HUES64 (cell line): ENCODE results near the gene DCPS.

Experiments used
- H3K27ac ChIP-seq: 2 replicates; pipeline ENCODE4 v1.7.0; 2013; ENCODE audit warnings: low read depth, low read length, inconsistent platforms
- H3K27me3 ChIP-seq: 2 replicates; pipeline ENCODE4 v1.6.1; 2013; ENCODE audit warnings: mild to moderate bottlenecking, low read length; ENCODE audit not compliant: insufficient read depth
- H3K36me3 ChIP-seq: 2 replicates; pipeline ENCODE4 v1.6.1; 2013; ENCODE audit warnings: mild to moderate bottlenecking, low read length; ENCODE audit not compliant: insufficient read depth
- H3K4me1 ChIP-seq: 2 replicates; pipeline ENCODE4 v1.6.1; 2013; ENCODE audit warnings: mild to moderate bottlenecking, low read length, moderate library complexity; ENCODE audit not compliant: insufficient read depth
- H3K4me3 ChIP-seq: 2 replicates; pipeline ENCODE4 v1.5.1; 2013; ENCODE audit warnings: mild to moderate bottlenecking, low read length, moderate library complexity
- H3K9ac ChIP-seq: 2 replicates; pipeline ENCODE4 v1.6.1; 2013; ENCODE audit warnings: mild to moderate bottlenecking, low read depth, low read length
- H3K9me3 ChIP-seq: 2 replicates; pipeline ENCODE4 v1.6.1; 2013; ENCODE audit warnings: low read depth, low read length; ENCODE audit not compliant: insufficient read depth
- WGBS: fragments of 150-250, 120-280 bp; methylation state at CpG from one replicate; pipeline ENCODE4 v1.1.7; 2013; ENCODE audit warnings: missing lambda C conversion rate; 5-methylcytosine and 5-hydroxymethylcytosine counted together

Gene DCPS

DNA sequence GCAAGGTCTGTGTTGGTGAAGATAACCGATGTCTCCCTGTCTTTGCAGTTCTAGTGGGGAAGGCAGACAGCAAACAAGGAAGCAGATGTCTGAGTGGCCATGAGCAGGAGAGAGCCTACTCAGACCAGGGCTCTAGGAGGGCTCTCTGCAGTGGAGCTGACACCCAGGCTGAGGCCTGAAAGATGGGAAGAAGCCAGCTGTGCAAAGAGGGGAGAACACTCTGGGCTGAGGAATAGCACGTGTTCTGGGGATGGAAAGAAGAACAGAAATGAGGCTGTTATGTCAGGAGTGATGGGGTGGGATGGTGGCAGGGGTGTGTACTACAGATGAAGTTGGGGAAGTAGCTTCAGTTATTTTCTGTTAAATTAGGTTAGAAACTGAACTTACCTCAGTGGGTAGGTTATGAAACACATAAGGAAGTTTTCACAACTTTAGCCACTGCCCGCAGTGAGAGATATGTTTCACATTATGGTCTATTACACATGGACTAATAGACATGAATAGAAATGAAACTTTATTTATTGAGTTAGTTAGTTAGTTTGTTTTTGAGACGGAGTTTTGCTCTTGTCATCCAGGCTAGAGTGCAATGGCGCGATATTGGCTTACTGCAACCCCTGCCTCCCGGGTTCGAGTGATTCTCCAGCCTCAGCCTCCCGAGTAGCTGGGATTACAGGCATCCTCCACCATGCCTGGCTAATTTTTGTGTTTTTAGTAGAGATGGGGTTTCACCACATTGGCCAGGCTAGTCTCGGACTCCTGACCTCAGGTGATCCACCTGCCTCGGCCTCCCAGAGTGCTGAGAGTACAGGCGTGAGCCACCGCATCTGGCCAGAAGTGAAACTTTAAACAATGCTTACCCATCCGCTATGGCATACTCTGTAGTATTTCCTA, 7.8 kb downstream of the DCPS start:
- no peak overlapping the region for H3K9ac ChIP-seq

DNA sequence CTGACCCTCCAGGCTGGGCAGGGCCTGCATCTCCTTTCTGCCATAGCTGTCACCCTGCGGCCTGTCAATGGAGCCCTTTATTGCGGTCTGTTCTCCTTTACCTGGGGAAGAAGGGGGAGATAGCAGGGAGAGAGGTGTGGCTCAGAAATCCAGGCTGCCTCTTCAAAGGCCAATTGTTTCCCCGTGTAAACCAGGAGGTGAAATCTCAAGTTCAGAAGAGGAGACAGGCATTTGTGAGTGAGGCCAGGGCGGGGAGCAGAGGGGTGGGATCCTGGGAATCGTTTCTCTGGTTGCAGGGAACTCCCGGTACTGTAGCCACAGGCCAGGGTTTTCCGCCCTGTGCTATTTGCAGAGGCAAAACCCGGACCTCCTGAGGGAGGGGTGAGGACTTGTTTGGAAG, 9.1 kb downstream of the DCPS start:
- H3K36me3 ChIP-seq, result peaks cover 24% of the 10 kb centered on the region
- H3K27me3 ChIP-seq, result no peaks in the 10 kb centered on the region
- H3K27ac ChIP-seq, result no peak overlapping the region
- H3K9ac ChIP-seq, result no peak overlapping the region
- no peaks in the 10 kb centered on the region for H3K4me1 ChIP-seq
- no peaks in the 10 kb centered on the region for H3K9me3 ChIP-seq
- H3K4me3 ChIP-seq, result no peak overlapping the region
- WGBS, result 92% methylated on average over 8 of the region's 8 CpGs

More for the DNA sequence above, 7.8 kb downstream of the DCPS start:
- H3K27me3 ChIP-seq, result no peaks in the 10 kb centered on the region
- H3K36me3 ChIP-seq, result peaks cover 29% of the 10 kb centered on the region
- 96% methylated on average over 13 of the region's 14 CpGs for WGBS
- no peak overlapping the region for H3K27ac ChIP-seq
- no peaks in the 10 kb centered on the region for H3K9me3 ChIP-seq
- H3K4me3 ChIP-seq, result no peak overlapping the region
- H3K4me1 ChIP-seq, result no peaks in the 10 kb centered on the region

DNA sequence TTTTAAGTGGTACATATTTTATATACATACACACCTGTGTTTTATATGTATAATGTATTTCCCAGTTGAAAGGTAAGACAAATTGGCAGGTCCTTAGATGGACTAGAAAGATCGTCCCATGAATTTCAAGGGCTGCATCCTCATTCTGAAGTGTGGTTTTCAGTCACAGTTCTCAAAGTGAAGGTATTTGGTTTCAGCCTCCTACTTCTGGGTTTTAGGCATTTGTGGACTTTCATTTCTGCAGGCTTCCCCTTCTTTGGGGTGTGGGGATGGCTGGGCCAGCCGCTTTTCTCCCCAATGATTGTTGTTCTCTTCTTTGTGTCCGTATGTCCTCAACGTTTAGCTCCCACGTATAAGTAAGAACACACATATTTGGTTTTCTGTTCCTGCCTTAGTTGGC, 10.0 kb downstream of the DCPS start:
- H3K27me3 ChIP-seq, result no peaks in the 10 kb centered on the region
- H3K27ac ChIP-seq, result no peak overlapping the region
- no peak overlapping the region for H3K9ac ChIP-seq
- H3K36me3 ChIP-seq, result peaks cover 19% of the 10 kb centered on the region
- WGBS, result 91% methylated on average over 5 of the region's 5 CpGs
- no peak overlapping the region for H3K4me3 ChIP-seq
- no peaks in the 10 kb centered on the region for H3K4me1 ChIP-seq
- H3K9me3 ChIP-seq, result no peaks in the 10 kb centered on the region

DNA sequence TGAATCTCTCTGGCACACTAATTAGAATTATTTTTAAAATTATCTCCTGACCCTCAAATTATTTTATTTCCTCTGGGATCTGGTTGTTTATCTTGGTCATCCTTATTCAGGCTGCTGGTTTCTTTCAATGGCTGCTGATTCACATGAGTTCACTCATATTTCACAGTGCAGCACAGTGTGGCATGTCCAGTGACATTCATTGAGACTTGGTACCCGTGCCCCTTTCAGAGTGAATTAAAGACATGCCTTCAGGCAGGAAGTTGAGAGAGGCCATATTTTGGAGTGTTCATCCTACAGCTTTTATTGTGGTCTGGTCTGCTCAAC, 13.5 kb downstream of the DCPS start:
- Histone ChIP-seq H3K36me3 (peaks cover 13% of the 10 kb centered on the region), H3K27ac (no peak overlapping the region), H3K9me3 (no peaks in the 10 kb centered on the region), H3K4me3 (no peak overlapping the region), H3K4me1 (no peaks in the 10 kb centered on the region), H3K27me3 (no peaks in the 10 kb centered on the region), H3K9ac (no peak overlapping the region)
- WGBS, result 97% methylated on average over 1 of the region's 1 CpG

DNA sequence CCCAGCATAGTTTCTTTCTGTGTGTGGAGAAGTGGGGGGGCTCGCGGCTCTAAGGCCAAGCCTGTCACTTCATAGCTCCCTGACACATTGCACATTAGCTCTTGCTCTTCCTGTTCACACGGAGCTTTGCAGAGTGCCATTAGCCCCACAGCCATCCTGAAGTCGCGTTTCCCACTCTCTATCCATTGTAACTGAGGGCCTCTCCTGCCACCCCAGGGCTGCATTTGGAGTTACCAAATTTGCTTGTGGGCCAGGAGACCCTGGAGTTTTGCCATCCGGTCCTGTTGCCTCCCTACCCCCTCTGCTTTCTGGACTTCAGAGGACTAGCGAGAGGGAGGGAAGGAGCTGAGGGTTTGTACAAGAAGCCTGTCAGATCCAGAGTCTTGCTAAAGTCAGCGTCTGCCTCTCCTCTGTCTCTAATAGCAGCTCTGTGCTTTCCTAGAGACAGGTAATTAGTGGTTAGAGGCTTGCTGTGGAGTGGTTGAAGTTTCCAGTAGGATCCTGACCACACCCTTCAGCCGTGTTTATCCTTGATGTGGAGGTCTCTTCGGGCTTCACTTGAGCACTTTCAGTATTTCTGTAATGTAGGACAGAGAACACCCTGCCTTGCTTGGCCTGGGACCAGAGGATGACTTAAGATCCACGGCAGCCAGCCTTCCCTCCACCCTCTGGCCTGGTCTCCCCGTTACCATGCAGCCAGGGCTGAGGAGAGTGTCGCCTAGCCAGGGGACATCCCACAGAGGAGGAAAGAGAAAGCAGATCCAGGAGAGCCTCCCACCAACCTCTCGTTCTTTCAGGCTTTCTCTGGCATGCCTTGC, 14.1 kb downstream of the DCPS start:
- H3K27me3 ChIP-seq, result no peaks in the 10 kb centered on the region
- H3K9me3 ChIP-seq, result no peaks in the 10 kb centered on the region
- no peak overlapping the region for H3K4me3 ChIP-seq
- peaks cover 11% of the 10 kb centered on the region for H3K36me3 ChIP-seq
- H3K27ac ChIP-seq, result no peak overlapping the region
- H3K4me1 ChIP-seq, result no peaks in the 10 kb centered on the region
- H3K9ac ChIP-seq, result no peak overlapping the region
- 94% methylated on average over 14 of the region's 14 CpGs for WGBS

DNA sequence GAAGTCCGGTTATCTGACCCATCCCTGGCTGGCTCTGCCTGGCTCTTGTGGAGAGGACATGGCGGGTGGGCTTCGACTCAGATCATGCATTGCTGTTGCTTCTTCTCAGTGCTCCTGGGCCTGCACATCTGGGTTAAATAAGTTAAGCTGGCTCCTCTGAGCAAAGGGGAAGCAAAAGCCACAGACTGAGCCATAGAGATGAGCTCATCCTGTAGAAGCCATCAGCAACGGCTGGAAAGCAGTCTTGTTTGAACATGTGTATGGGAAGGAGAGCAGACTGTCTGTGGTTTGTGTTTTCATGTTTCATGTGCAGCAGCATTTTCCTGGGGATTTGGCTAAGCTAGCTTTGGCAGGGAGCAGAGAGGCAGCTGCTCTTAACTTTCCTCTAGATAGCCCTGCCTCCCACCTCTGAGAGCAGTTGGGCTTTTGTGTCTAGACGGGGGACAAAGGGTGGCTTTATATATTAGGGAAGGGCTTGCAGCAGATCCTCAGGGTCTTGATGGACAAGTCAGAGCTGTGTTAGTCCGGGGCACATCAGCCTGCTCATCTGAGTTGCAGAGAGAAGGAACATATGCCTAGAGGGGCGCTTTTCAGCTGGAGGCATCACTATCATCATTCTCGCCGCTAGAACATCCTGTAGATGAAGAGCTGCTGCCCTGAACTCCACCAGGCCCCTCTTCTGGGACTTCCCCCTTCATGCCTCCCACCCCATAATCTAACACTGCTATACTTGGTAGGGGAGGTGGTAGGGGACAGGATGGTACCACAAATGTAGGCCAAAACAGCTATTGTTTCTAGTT, 14.9 kb downstream of the DCPS start:
- no peak overlapping the region for H3K9ac ChIP-seq
- H3K4me3 ChIP-seq, result no peak overlapping the region
- 90% methylated on average over 9 of the region's 9 CpGs for WGBS
- H3K9me3 ChIP-seq, result no peaks in the 10 kb centered on the region
- no peaks in the 10 kb centered on the region for H3K4me1 ChIP-seq
- no peak overlapping the region for H3K27ac ChIP-seq
- peaks cover 11% of the 10 kb centered on the region for H3K36me3 ChIP-seq
- H3K27me3 ChIP-seq, result no peaks in the 10 kb centered on the region

DNA sequence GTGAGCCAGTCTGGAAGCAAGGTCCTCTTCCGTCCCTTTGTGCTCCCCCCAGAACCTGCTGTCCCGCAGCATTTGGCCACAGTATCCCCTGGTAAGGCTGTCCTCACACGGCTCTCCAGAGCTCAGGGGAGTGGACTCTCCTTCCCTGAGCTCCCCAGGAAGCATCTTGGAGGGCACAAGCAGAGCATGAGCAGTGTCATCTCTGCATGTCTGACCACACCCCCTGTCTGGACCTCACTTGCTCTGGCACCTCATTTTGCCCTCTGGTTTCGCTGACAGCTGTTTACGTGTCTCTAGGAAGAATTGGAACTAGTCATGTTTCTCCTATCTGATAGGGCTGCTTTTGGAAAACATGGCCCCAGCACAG, 15.5 kb downstream of the DCPS start:
- no peak overlapping the region for H3K9ac ChIP-seq
- H3K27ac ChIP-seq, result no peak overlapping the region
- H3K36me3 ChIP-seq, result peaks cover 5% of the 10 kb centered on the region; the same call in 1 of the 2 replicates
- WGBS, result 93% methylated on average over 5 of the region's 5 CpGs
- no peaks in the 10 kb centered on the region for H3K27me3 ChIP-seq
- H3K4me1 ChIP-seq, result no peaks in the 10 kb centered on the region
- H3K9me3 ChIP-seq, result no peaks in the 10 kb centered on the region
- no peak overlapping the region for H3K4me3 ChIP-seq

DNA sequence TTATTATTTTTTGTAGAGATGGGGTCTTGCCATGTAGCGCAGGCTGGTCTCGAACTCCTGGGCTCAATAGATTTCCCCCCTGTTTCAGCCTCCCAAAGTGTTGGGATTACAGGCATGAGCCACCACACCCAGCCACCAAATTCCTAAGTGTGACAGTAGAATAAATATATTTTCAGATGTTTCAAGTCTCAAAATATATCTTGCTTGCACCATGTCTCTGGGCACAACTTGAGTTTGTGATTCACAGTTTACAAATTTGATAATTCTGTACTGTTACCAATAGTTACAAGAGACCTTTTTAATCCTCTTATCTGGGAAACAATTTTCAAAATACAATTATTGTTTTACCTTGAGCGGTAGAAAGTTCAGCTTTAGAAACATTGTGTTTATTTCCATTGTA, 19.1 kb downstream of the DCPS start:
- Histone ChIP-seq H3K9me3 (no peaks in the 10 kb centered on the region), H3K27me3 (no peaks in the 10 kb centered on the region), H3K4me1 (no peaks in the 10 kb centered on the region), H3K27ac (no peak overlapping the region), H3K9ac (no peak overlapping the region), H3K36me3 (no peaks in the 10 kb centered on the region), H3K4me3 (no peak overlapping the region)
- WGBS, result 100% methylated on average over 2 of the region's 3 CpGs

DNA sequence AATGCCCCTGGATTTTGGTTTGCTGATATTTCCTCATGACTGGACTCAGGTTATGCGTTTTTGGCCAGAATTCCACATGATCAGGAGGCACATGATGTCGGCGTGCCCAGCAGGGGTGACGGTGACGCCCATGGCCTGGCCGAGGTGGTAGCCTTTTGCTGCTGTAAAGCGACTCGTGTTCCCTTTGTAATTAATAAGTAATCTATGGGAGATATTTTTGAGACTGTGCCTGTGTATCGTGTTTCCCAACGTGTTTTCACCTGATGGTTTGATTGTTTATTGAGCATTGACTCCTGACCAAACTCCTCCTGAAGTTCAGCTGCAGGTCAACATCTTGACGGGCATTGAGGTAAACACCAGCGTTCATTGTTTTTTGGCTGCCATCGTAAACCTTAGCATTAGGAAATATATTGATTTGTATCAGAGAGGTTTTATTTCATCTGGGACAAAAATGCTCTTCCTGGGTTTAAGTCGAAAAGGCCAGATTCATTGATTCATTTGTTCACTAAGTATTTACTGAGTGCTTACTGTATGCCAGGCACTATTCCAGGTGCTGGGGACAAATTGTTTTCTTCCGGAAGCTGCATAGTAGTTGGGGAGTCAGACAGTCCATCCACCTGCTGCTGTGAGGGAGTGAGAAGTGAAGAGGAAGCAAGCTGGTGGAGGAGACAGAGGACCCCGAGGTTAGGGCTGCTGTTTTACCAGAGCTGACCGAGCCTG, 23.6 kb downstream of the DCPS start:
- Histone ChIP-seq H3K36me3 (peaks cover 14% of the 10 kb centered on the region), H3K27me3 (no peaks in the 10 kb centered on the region), H3K4me3 (no peak overlapping the region), H3K9ac (no peak overlapping the region), H3K27ac (no peak overlapping the region), H3K9me3 (no peaks in the 10 kb centered on the region), H3K4me1 (no peaks in the 10 kb centered on the region)
- whole genome bisulfite sequencing, result 94% methylated on average over 17 of the region's 17 CpGs

DNA sequence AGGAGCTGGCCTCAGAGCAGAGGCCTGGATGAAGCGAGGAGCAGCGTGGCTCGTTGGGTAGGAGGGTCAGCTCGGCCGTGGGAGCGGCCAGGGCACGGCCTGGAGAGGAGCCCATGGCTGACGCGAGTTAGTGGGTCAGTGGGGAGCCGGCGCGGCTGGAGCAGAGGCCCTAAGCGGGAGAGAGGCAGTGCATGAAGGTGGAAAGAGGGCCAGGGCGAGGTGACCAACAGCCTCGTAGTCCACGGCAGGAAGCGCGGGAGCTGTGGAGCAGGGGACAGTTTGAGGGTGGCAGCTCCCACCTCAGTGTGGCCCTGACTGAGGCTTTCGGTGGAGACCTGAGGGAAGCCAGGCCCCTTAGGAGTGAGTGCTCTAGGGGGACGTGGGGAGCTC, 24.1 kb downstream of the DCPS start:
- H3K4me3 ChIP-seq, result no peak overlapping the region
- H3K9me3 ChIP-seq, result no peaks in the 10 kb centered on the region
- no peak overlapping the region for H3K9ac ChIP-seq
- WGBS, result 94% methylated on average over 20 of the region's 20 CpGs
- no peaks in the 10 kb centered on the region for H3K27me3 ChIP-seq
- no peak overlapping the region for H3K27ac ChIP-seq
- peaks cover 15% of the 10 kb centered on the region for H3K36me3 ChIP-seq
- H3K4me1 ChIP-seq, result no peaks in the 10 kb centered on the region
